HCT116 (cell line): ENCODE results near the gene ATP8A2. TPM values are rescaled to one million over a fixed set of nuclear protein-coding genes. Genes with fewer than 3 reads are reported as not detected.

ENCODE experiments used
- ATAC-seq: fragments of 200-7000 bp; cut with Tn5 transposase; 2 replicates; pipeline ENCODE4 v1.9.1; 2020; ENCODE audit warnings: mild to moderate bottlenecking, moderate library complexity
- BruUV-seq: library from RNA; stranded (reverse); fragments of 400-500 nt; replicated peaks from 2 replicates; lab custom pipeline; 2021; lab: Mats Ljungman, UMichigan
- CTCF ChIA-PET: fragments of 300-600 bp; sonication (Branson Sonifier 250); formaldehyde crosslinking; loops from one replicate; lab custom pipeline; 2021; ENCODE audit warnings: antibody characterized with exemption; lab: Charles Lee
- POLR2A ChIA-PET: fragments of 300-600, 350-600 bp; sonication (Branson Sonifier 250); formaldehyde crosslinking; loops from one replicate; lab custom pipeline; 2021; ENCODE audit warnings: antibody characterized with exemption; lab: Charles Lee
- RAD21 ChIA-PET, 2 experiments: fragments of 300-600 bp; sonication (Branson Sonifier 250); formaldehyde crosslinking; loops; one replicate each; lab custom pipeline; 2023; ENCODE audit warnings: low total read pairs in 2 of 2; ENCODE audit not compliant: uncharacterized antibody in 2 of 2, unreplicated experiment in 2 of 2, low non-redundant PET in 1 of 2; lab: Charles Lee
- DNase-seq: peaks from one replicate; pipeline ENCODE4 v3.0.0-alpha.2; 2010; ENCODE audit warnings: low read depth, low spot score
- H2AFZ ChIP-seq: fragments of 200-600 bp; shearing (Covaris generic), sonication (generic); 2 replicates; pipeline ENCODE4 v1.6.1; 2017; ENCODE audit warnings: low read depth, mixed run types, mixed read lengths, antibody characterized with exemption, low read length; ENCODE audit not compliant: poor library complexity, severe bottlenecking
- H3K27ac ChIP-seq: 2 replicates; pipeline ENCODE4 v1.5.1; 2012; ENCODE audit warnings: low read depth, low read length
- H3K27me3 ChIP-seq: fragments of 200-600 bp; sonication (generic); 2 replicates; pipeline ENCODE4 v1.6.1; 2016; ENCODE audit warnings: mixed run types, low read length, mixed read lengths; ENCODE audit not compliant: insufficient read depth
- H3K36me3 ChIP-seq, 2 experiments: fragments of 200-500 bp in 1 of 2; fragments of 200-600 bp in 1 of 2; sonication (Bioruptor generic) in 1 of 2; sonication (generic) in 1 of 2; 2 replicates each; pipeline versions ENCODE4 v1.5.1 to v1.6.1; 2014 to 2016; ENCODE audit warnings: low read length in 2 of 2, inconsistent platforms in 1 of 2, mixed read lengths in 1 of 2, mixed run types in 1 of 2; ENCODE audit not compliant: insufficient read depth in 2 of 2, control insufficient read depth in 1 of 2
- H3K4me1 ChIP-seq, 2 experiments: fragments of 200-600 bp in 1 of 2; sonication (generic) in 1 of 2; 2 replicates each; pipeline versions ENCODE4 v1.5.1 to v1.6.1; 2012 to 2017; ENCODE audit warnings: low read length in 2 of 2, inconsistent platforms in 1 of 2, mild to moderate bottlenecking in 1 of 2, mixed read lengths in 1 of 2, mixed run types in 1 of 2, moderate library complexity in 1 of 2; ENCODE audit not compliant: insufficient read depth in 2 of 2, control insufficient read depth in 1 of 2
- H3K4me2 ChIP-seq: fragments of 200-600 bp; sonication (generic); 2 replicates; pipeline ENCODE4 v1.6.1; 2017; ENCODE audit warnings: mixed run types, low read length, mixed read lengths
- H3K4me3 ChIP-seq, 2 experiments: fragments of 200-600 bp in 1 of 2; sonication (generic) in 1 of 2; replicated peaks in 1 of 2; 2 replicates each; pipeline ENCODE4 v1.5.1; 2011 to 2016; ENCODE audit warnings: low read length in 2 of 2, control low read depth in 1 of 2, low read depth in 1 of 2, mild to moderate bottlenecking in 1 of 2, mixed read lengths in 1 of 2, mixed run types in 1 of 2
- H3K79me2 ChIP-seq: fragments of 200-600 bp; sonication (generic); 2 replicates; pipeline ENCODE4 v1.6.1; 2017; ENCODE audit warnings: mild to moderate bottlenecking, mixed run types, low read length, moderate library complexity, mixed read lengths; ENCODE audit not compliant: insufficient read depth
- H3K9ac ChIP-seq: fragments of 200-600 bp; sonication (generic); 2 replicates; pipeline ENCODE4 v1.6.1; 2016; ENCODE audit warnings: low read length, mixed read lengths
- H3K9me2 ChIP-seq: fragments of 200-600 bp; sonication (generic), shearing (Covaris generic); 2 replicates; pipeline ENCODE4 v1.6.1; 2017; ENCODE audit warnings: mixed run types, mild to moderate bottlenecking, moderate library complexity; ENCODE audit not compliant: insufficient read depth
- H3K9me3 ChIP-seq, 2 experiments: fragments of 200-500 bp in 1 of 2; fragments of 200-600 bp in 1 of 2; sonication (Bioruptor generic) in 1 of 2; sonication (generic) in 1 of 2; 2 replicates each; pipeline ENCODE4 v1.6.1; 2014 to 2017; ENCODE audit warnings: low read length in 2 of 2, mixed read lengths in 2 of 2, inconsistent platforms in 1 of 2, low read depth in 1 of 2, mild to moderate bottlenecking in 1 of 2, mixed run types in 1 of 2, moderate library complexity in 1 of 2; ENCODE audit not compliant: control insufficient read depth in 1 of 2, insufficient read depth in 1 of 2
- H4K20me1 ChIP-seq: fragments of 200-600 bp; sonication (generic), shearing (Covaris generic); 2 replicates; pipeline ENCODE4 v1.6.1; 2017; ENCODE audit warnings: mixed run types, mild to moderate bottlenecking, moderate library complexity; ENCODE audit not compliant: insufficient read depth
- CBX3 ChIP-seq: IDR thresholded peaks from 2 replicates; pipeline ENCODE4 v1.6.1; 2012; ENCODE audit warnings: low read depth
- CEBPB ChIP-seq: IDR thresholded peaks from 2 replicates; pipeline ENCODE4 v1.6.1; 2012; ENCODE audit warnings: low read depth
- ELF1 ChIP-seq: IDR thresholded peaks from 2 replicates; pipeline ENCODE4 v1.6.1; 2012; ENCODE audit warnings: low read depth, borderline replicate concordance
- EZH2 ChIP-seq: fragments of 200-600 bp; sonication (generic); IDR thresholded peaks from 2 replicates; pipeline ENCODE4 v1.6.1; 2017; ENCODE audit warnings: antibody characterized with exemption, mixed run types
- MAX ChIP-seq: IDR thresholded peaks from 2 replicates; pipeline ENCODE4 v1.6.1; 2012
- POLR2A ChIP-seq: IDR thresholded peaks from 2 replicates; pipeline ENCODE4 v1.7.0; 2011; ENCODE audit warnings: borderline replicate concordance; ENCODE audit not compliant: insufficient read depth, insufficient read length; ENCODE audit errors: extremely low read depth
- SIN3A ChIP-seq: IDR thresholded peaks from 2 replicates; pipeline ENCODE4 v1.6.1; 2012; ENCODE audit warnings: low read depth
- SP1 ChIP-seq: IDR thresholded peaks from 2 replicates; pipeline ENCODE4 v1.6.1; 2012; ENCODE audit warnings: low read depth
- TCF7L2 ChIP-seq: IDR thresholded peaks from 2 replicates; pipeline ENCODE4 v1.7.0; 2011; ENCODE audit warnings: borderline replicate concordance, inconsistent platforms; ENCODE audit not compliant: insufficient read depth, insufficient read length; ENCODE audit errors: extremely low read depth
- ZBTB33 ChIP-seq: IDR thresholded peaks from 2 replicates; pipeline ENCODE4 v1.6.1; 2011; ENCODE audit warnings: mild to moderate bottlenecking, low read length, moderate library complexity; ENCODE audit not compliant: insufficient replicate concordance; ENCODE audit errors: extremely low read depth
- ZFX ChIP-seq: fragments of 450-650 bp; IDR thresholded peaks from 2 replicates; pipeline ENCODE4 v1.6.1; 2017
- ZNF274 ChIP-seq: fragments of 200-500 bp; sonication (Bioruptor generic); IDR thresholded peaks from 2 replicates; pipeline ENCODE4 v1.6.1; 2014; ENCODE audit warnings: mild to moderate bottlenecking, low read depth, low read length, inconsistent platforms
- intact Hi-C: fragments of 100-400 bp; cut with micrococcal nuclease; formaldehyde crosslinking; loops from 2 replicates; pipeline ENCODE4 v1.10.0; 2022
- total RNA-seq: library from RNA; stranded (reverse); gene quantifications from one replicate; pipeline ENCODE4 v1.2.1, GENCODE V29; 2021; ENCODE audit not compliant: unreplicated experiment

ATP8A2 gene
- total RNA-seq, 1 experiment from 2014 or later = not detected

- TF ChIP-seq ZFX (no peak), EZH2 (no peak), TCF7L2 (no peak), SIN3A (no peak), POLR2A (no peak), ELF1 (no peak), ZNF274 (no peak), CEBPB (no peak), ZBTB33 (no peak), SP1 (no peak), MAX (no peak), CBX3 (no peak)
- H2AFZ ChIP-seq = no peak overlapping the region
- H3K4me1 ChIP-seq = no peaks in the 10 kb centered on the region
- H3K27me3 ChIP-seq = peaks cover 43% of the 10 kb centered on the region
- no peak overlapping the region for H3K4me3 ChIP-seq
- no TSS peak for BruUV-seq
- no peaks in the 10 kb centered on the region for H4K20me1 ChIP-seq
- no peak overlapping the region for H3K27ac ChIP-seq
- ATAC-seq (no peak), DNase-seq (no peak)
- H3K9me3 ChIP-seq = no peaks in the 10 kb centered on the region
- ChIA-PET POLR2A (no interaction called here), CTCF (no interaction called here), RAD21 (no interaction called here)
- H3K9me2 ChIP-seq = no peaks in the 10 kb centered on the region
- no peak overlapping the region for H3K4me2 ChIP-seq
- no peaks in the 10 kb centered on the region for H3K79me2 ChIP-seq
- no peaks in the 10 kb centered on the region for H3K36me3 ChIP-seq
- H3K9ac ChIP-seq = no peak overlapping the region
- intact Hi-C loops = no loop called here
Measured at GRCh38 chr13:25860265-25860664, 488.5 kb downstream of the ATP8A2 start.
